OCI-LY7 (cell line): Measurements from ENCODE around the gene OSBPL3. TPM values are rescaled to one million over a fixed set of nuclear protein-coding genes. Genes with fewer than 3 reads are reported as not detected.

Experiments used
- BruUV-seq: library from RNA; stranded (reverse); fragments of 400-500 nt; replicated peaks from 2 replicates; lab custom pipeline; 2021; lab: Mats Ljungman, UMichigan
- CTCF ChIA-PET: fragments of 300-600 bp; sonication (Branson Sonifier 250); formaldehyde crosslinking; loops from one replicate; lab custom pipeline; 2022; ENCODE audit warnings: antibody characterized with exemption; ENCODE audit not compliant: unreplicated experiment; lab: Charles Lee
- POLR2A ChIA-PET: fragments of 300-600 bp; sonication (Branson Sonifier 250); formaldehyde crosslinking; loops from one replicate; lab custom pipeline; 2022; ENCODE audit warnings: antibody characterized with exemption; lab: Charles Lee
- DNase-seq: peaks from one replicate; pipeline ENCODE4 v3.0.0-alpha.2; 2015; ENCODE audit warnings: low spot score
- H2AFZ ChIP-seq: fragments of 200-600 bp; sonication (generic), shearing (Covaris generic); 2 replicates; pipeline ENCODE4 v1.6.1; 2014; ENCODE audit warnings: mild to moderate bottlenecking, antibody characterized with exemption, low read length, moderate library complexity
- H3K27ac ChIP-seq: fragments of 200-600 bp; sonication (generic); 2 replicates; pipeline ENCODE4 v1.5.1; 2014; ENCODE audit warnings: mixed run types, low read depth, mild to moderate bottlenecking, moderate library complexity, low read length, inconsistent platforms; ENCODE audit not compliant: poor library complexity, severe bottlenecking
- H3K36me3 ChIP-seq: fragments of 200-600 bp; sonication (generic); 2 replicates; pipeline ENCODE4 v1.6.1; 2014; ENCODE audit warnings: mild to moderate bottlenecking, antibody characterized with exemption, low read length, moderate library complexity, mixed read lengths; ENCODE audit not compliant: insufficient read depth
- H3K4me1 ChIP-seq: fragments of 200-600 bp; sonication (generic); 2 replicates; pipeline ENCODE4 v1.5.1; 2014; ENCODE audit warnings: mild to moderate bottlenecking, low read length; ENCODE audit not compliant: insufficient read depth, poor library complexity, severe bottlenecking
- H3K4me2 ChIP-seq: fragments of 200-600 bp; sonication (generic); 2 replicates; pipeline ENCODE4 v1.6.1; 2014; ENCODE audit warnings: mild to moderate bottlenecking, low read length
- H3K4me3 ChIP-seq: fragments of 200-600 bp; sonication (generic); 2 replicates; pipeline ENCODE4 v1.5.1; 2014; ENCODE audit warnings: mild to moderate bottlenecking, low read depth, low read length; ENCODE audit not compliant: poor library complexity, severe bottlenecking
- H3K79me2 ChIP-seq: fragments of 200-600 bp; sonication (generic); 2 replicates; pipeline ENCODE4 v1.6.1; 2016; ENCODE audit warnings: low read depth, mild to moderate bottlenecking, low read length, moderate library complexity, mixed read lengths; ENCODE audit not compliant: insufficient read depth
- H3K9me2 ChIP-seq: fragments of 200-600 bp; sonication (generic); 2 replicates; pipeline ENCODE4 v1.6.1; 2016; ENCODE audit warnings: mild to moderate bottlenecking, low read length, mixed read lengths; ENCODE audit not compliant: insufficient read depth
- H3K9me3 ChIP-seq: fragments of 200-600 bp; sonication (generic); 2 replicates; pipeline ENCODE4 v1.6.1; 2014; ENCODE audit warnings: mild to moderate bottlenecking, mixed run types, low read length, mixed read lengths
- H4K20me1 ChIP-seq: fragments of 200-600 bp; sonication (generic); 2 replicates; pipeline ENCODE4 v1.6.1; 2014; ENCODE audit warnings: mild to moderate bottlenecking, antibody characterized with exemption, low read length, moderate library complexity, mixed read lengths; ENCODE audit not compliant: insufficient read depth
- CTCF ChIP-seq: fragments of 200-600 bp; sonication (generic); conservative IDR thresholded peaks from 2 replicates; pipeline ENCODE4 v1.5.1; 2014; ENCODE audit warnings: mild to moderate bottlenecking, antibody characterized with exemption, low read length, moderate library complexity, mixed read lengths
- EZH2phosphoT487 ChIP-seq: fragments of 200-600 bp; sonication (generic); IDR thresholded peaks from 2 replicates; pipeline ENCODE4 v1.6.1; 2018; ENCODE audit warnings: low read depth, borderline replicate concordance, mild to moderate bottlenecking, mixed run types, antibody characterized with exemption, low read length, moderate library complexity, mixed read lengths
- intact Hi-C: fragments of 100-400 bp; cut with micrococcal nuclease; formaldehyde crosslinking; loops from one replicate; pipeline ENCODE4 v1.10.0; 2022; ENCODE audit not compliant: unreplicated experiment
- total RNA-seq, 2 experiments: library from RNA; depleted of rRNA in 1 of 2; stranded (reverse); fragments of >200 nt in 1 of 2; shearing (Covaris generic) in 1 of 2; gene quantifications; 2 replicates each; pipeline ENCODE4 v1.2.3, GENCODE V29; 2014 to 2022

OSBPL3 gene
- total RNA-seq, 2 experiments from 2014 or later: 28.7 to 79.9 TPM

DNA sequence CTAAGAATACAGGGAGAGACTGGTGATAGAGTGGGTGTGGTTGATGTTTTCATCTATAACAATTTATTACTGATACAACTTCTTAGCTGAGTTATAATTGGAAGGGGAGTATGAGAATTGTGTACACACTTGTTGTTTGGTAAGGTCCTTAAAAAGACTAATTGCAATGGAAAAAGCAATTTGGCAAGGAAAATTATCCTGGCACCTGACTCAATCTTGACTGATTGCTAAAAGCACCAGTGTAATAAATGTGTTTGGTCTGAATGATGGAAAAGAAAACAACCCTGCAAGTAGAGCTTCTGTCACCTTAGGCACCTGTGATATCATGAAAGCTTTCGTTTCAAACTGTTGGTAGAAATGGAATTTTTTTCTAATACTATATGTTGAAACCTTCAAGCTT is 216.0 kb downstream of the OSBPL3 start:
- Histone ChIP-seq H3K79me2 (no peaks in the 10 kb centered on the region), H4K20me1 (no peaks in the 10 kb centered on the region), H3K9me2 (no peaks in the 10 kb centered on the region), H3K9me3 (no peaks in the 10 kb centered on the region), H3K4me2 (no peak overlapping the region), H2AFZ (no peak overlapping the region), H3K4me3 (no peak overlapping the region), H3K4me1 (no peaks in the 10 kb centered on the region), H3K36me3 (no peaks in the 10 kb centered on the region), H3K27ac (no peak overlapping the region)
- POLR2A ChIA-PET: interaction anchor here (0.6 to 1.2 kb wide), 4 partner anchors 9 to 48 kb away, joined by 3 to 6 read pairs (median 5); no protein-coding TSS in a partner anchor
- no peak for DNase-seq
- no peak for TF ChIP-seq CTCF
- TF ChIP-seq EZH2phosphoT487: no peak
- CTCF ChIA-PET: no interaction called here
- no TSS peak for BruUV-seq
- intact Hi-C loops: no loop called here

DNA sequence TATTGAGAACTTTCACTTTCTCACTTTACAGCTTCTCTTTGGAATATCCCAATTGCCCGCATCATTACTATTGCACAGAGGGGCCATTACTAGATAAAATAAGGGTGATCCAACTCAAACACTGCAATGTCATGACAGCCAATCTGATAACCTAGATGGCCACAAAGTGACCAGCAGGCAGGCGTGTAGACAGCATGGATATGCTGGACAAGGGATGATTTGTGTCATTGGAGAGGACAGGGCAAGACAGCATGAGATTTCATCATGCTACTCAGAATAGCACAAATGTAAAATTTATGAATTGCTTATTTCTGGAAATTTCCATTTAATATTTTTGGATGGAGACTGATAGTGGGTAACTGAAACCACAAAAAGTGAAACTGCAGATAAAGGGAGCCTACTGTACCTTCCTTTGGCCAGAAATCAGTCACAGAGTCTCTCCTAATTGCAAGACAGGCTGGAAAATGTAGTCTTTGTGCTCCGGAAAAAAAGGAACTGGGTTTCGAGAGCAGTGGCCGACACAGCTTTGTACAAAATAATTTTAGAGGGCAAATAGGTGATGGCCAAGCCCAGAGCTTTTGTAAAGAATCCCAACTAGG is 216.6 kb downstream of the OSBPL3 start:
- Histone ChIP-seq H3K27ac (no peak overlapping the region), H3K4me3 (no peak overlapping the region), H3K9me2 (no peaks in the 10 kb centered on the region), H3K4me2 (no peak overlapping the region), H2AFZ (no peak overlapping the region), H3K9me3 (no peaks in the 10 kb centered on the region), H3K79me2 (no peaks in the 10 kb centered on the region), H3K4me1 (no peaks in the 10 kb centered on the region), H4K20me1 (no peaks in the 10 kb centered on the region), H3K36me3 (no peaks in the 10 kb centered on the region)
- intact Hi-C loops: no loop called here
- TF ChIP-seq CTCF: no peak
- no peak for TF ChIP-seq EZH2phosphoT487
- POLR2A ChIA-PET: interaction anchor here (0.7 to 1.2 kb wide), 4 partner anchors 8 to 254 kb away, joined by 3 to 6 read pairs (median 4); no protein-coding TSS in a partner anchor
- no TSS peak for BruUV-seq
- no peak for DNase-seq
- CTCF ChIA-PET: no interaction called here

- ChIA-PET CTCF (no interaction called here), POLR2A (interaction anchor here (0.8 to 1.2 kb wide), 2 partner anchors 14 to 406 kb away, joined by 3 to 6 read pairs; no protein-coding TSS in a partner anchor)
- H3K4me3 ChIP-seq: no peak overlapping the region
- H3K36me3 ChIP-seq: no peaks in the 10 kb centered on the region
- H4K20me1 ChIP-seq: no peaks in the 10 kb centered on the region
- no peak for TF ChIP-seq CTCF
- no peak for TF ChIP-seq EZH2phosphoT487
- H3K9me3 ChIP-seq: no peaks in the 10 kb centered on the region
- BruUV-seq: no TSS peak
- no peak overlapping the region for H2AFZ ChIP-seq
- no peak overlapping the region for H3K27ac ChIP-seq
- H3K4me2 ChIP-seq: no peak overlapping the region
- no peaks in the 10 kb centered on the region for H3K79me2 ChIP-seq
- H3K9me2 ChIP-seq: no peaks in the 10 kb centered on the region
- H3K4me1 ChIP-seq: no peaks in the 10 kb centered on the region
- intact Hi-C loops: no loop called here
- no peak for DNase-seq
These were observed 217.2 kb downstream of the OSBPL3 start for GRCh38 chr7:24762771-24763170.
